HPDE6-E6E7 (cell line): Measurements from ENCODE around the gene EDARADD.

Experiments
- DNase-seq: peaks from one replicate; pipeline ENCODE4 v3.0.0; 2011; ENCODE audit warnings: missing footprints; ENCODE audit errors: extremely low spot score

EDARADD gene

DNA sequence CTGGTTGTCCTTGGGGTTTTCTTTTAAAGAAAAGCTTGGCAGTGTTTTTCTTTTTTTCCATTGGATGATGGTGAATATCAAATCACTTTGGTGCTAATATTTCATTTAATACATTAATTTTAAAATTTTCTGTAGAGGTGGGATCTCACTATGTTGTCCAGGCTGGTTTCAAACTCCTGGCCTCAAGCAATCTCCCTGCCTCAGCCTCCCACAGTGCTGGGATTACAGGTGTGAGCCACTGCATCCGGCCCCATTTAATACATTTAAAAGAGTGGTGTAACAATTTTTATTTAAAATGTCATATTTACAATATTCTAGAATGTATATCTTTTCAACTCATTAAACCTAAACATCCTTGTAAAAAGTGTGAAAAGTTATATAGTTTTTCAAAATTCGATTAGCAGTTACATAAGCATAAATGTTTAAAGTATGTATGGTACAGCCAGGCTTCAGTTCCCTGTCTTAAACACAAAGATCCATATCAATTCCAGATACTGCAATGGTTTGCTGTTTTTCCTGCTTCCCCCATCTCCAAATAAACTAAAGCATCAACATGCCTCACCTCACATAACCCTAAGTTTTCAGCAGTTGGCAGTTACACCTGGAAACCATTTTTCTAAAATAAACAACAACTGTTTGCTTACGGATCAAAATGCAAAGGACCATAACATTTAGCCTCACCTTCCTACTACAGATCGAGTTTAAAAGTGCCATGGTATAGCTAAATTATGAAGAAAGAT lies 120.8 kb downstream of the EDARADD start:
- DNase-seq, result no peak

DNA sequence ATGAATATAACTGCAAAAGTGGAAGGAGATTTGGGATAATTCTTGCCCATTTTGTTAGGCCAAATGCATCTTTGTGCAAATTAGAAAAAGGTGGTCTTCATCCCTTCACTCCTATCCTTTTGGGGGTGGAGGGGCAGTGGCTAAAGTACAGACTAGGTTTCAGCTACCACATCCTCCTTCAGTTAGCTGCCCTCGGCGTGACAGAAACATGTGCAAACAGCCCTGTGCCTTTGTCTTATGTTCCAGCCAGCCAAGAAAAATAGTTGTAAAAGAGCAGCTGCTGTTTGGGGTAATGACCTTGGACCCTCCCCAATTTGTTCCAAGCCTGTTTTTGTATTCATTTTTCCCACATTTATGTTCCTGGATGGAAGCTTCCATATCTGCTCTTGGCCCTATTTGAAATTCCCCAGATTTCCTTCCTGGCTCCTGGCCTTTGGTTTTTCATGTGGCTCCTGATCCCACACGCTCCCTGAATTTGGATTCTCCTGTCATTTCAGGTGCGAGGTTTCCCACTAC lies 121.4 kb downstream of the EDARADD start:
- DNase-seq, result no peak

DNA sequence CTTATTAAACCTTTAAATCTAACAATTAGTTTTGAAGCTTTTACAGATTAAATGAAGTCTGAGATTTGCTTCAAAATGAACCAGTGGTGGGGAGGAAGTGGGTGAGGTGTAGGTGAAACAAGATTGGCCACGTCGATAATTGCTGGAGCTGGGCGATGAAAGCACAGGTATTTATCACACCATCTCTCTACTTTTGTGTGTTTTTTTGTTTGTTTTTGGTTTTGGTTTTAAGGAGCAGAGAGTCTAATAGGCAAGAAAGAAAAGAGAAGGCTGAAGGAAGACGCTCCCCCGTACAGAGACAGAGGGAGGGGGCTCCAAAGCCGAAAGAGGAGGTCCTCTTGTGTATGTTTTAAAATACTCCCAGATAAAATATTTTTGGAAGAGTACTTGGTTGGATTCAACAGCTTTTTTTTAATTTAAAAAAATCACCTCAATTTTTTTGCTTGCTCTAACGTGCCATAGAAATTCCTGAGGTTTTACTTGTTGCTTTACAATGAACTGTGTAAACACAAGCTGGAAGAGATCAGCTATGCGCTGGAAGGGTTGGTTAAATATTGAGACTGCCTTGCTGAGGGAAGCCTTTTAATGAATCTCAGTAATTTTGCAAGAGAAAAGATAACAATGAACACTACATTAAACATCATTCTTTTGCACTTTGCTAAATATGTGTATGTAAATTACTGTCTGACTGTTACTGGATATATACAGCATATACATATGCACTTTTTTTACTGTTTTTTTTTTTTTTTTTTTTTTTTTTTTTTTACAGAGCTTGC lies 123.0 kb downstream of the EDARADD start:
- DNase-seq, result peak; percentile 36

GRCh38 chr1:236518322-236518721 lies 124.2 kb downstream of the EDARADD start:
- no peak for DNase-seq

DNA sequence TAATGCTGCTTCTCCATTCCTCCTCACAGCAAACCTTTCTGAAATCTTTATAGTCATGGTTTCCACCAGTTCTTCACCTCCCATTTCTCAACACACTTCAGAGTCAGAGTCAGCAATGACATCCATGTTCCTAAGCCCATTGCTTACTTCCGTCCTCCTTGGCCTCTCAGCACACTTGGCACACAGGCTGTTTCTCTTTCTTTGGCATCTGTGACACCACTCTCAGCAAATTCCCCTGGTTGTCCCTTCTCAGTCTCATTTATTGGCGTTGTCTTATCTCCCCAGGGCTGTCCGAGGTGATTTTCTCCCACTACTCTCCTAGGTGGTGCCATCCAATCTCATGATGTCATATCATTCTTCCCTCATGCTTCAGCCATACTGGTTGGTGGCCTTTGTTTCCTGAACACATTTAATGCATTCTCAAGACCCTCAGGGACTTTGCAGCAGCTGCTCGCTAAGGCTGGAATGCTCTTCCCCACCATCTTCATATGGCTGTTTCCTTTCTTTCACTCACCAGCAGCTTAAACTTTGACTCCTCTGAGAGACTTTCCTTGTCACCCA lies 126.4 kb downstream of the EDARADD start:
- DNase-seq, result no peak

GRCh38 chr1:236522937-236523703 lies 129.0 kb downstream of the EDARADD start:
- DNase-seq, result peak; percentile 49

DNA sequence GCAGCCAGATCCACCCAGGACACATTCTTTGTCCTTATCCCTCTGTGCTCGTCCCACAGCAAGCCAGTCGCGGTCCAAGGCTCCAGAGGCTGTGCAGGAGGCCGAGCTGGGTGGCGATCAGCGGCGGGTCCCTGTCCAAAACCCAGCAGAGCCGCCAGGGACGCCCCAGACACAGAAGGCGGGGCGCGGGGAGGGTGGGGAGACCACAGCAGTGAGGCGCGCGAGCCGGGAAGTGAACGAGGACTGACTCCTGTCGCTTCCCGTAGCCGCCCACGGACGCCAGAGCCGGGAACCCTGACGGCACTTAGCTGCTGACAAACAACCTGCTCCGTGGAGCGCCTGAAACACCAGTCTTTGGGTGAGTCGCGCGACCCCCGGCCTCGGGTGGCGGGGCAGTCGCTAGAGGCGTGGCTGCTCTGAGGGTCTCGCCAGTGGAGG lies 129.6 kb downstream of the EDARADD start, which contains the start of gene LGALS8:
Gene LGALS8, plus strand, starts transcription at position 279 of the 438 bp plus-strand sequence. CDS start 2,089 bp downstream, outside the sequence.
- peak; percentile 53 for DNase-seq

GRCh38 chr1:236524142-236524894 lies 130.2 kb downstream of the EDARADD start:
- peak; percentile 70 for DNase-seq

DNA sequence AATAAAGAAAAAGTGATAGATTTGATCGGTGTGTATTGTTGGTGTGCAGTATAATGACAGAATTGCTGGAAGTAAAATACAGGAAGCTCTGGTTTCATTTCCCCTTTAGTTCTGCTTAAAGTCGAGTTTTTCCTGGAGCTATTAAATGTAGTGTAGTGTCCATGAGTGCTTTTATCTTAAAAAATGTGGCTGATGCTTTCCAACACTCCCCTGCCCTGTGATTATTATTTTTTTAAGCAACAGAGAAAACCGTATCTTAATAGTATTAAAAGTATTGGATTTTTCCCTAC lies 130.8 kb downstream of the EDARADD start:
- no peak for DNase-seq

- DNase-seq, result no peak
These were observed 132.0 kb downstream of the EDARADD start for GRCh38 chr1:236526079-236526478.

DNA sequence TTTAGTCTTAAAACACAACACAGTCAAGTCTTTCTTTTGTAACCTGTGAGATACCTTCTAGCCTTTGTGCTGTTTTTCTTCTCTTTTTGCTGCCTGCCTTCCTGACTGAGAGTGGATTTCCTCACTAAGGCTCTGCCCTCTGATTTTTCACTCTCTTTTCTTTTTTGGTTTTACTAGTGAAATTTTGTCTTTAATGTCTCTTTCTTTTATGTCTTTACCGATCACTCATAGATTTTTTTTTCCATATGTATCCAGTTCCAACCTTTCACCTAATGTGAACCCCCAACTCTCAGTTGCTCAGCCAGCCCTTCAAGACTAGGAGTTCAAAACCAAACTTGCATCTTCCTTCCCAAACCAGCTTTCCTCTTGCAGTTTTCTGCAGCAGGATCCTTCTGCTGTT lies 136.2 kb downstream of the EDARADD start:
- no peak for DNase-seq

GRCh38 chr1:236530959-236531358 lies 136.9 kb downstream of the EDARADD start:
- DNase-seq, result no peak

DNA sequence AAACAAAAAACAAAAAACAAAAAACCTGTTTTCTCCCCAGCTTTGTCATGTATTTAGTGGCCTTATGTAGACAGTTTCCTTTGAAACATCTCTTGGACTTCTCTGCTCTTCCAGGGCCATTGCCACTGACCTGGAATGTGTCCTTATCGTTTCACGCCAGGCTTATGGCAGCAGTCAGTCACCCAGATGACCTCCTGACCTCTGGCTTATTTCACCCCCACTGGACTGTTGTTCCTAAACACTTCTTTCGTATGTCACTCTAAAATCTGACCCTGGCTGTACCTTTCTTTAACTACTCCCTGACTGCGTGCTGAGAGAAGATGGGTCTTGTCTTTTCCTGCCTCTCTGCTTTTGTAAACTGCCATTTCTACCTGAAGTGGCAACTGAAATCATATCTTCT lies 138.8 kb downstream of the EDARADD start:
- DNase-seq, result no peak

DNA sequence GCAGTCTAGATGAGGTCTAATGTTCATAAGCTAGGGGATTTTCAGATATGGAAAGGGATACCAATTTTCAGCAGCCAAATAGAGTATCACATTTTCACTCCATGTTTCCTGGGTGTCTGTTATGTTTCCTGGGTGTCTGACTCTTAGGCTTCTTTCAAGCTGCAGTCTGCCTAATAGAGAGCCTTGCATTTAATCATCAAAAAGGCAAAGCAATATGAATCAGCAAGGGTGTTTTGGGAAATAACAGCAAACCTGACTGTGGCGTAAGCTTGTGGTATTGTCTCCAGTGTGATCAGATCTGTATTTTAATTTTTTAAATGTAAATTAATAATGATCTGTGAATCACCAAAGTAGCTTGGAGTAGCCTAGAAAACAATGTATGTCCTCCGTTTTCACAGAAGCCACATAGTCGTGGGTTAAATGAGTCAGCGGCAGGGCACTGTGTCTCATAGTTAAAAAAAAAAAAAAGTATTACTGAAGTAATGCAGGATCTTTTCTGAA lies 140.1 kb downstream of the EDARADD start:
- DNase-seq, result peak; percentile 39
